Body of pancreas (tissue), 4 donors: Measurements from ENCODE around the gene MTM1. TPM values are rescaled to one million over a fixed set of nuclear protein-coding genes. Genes with fewer than 3 reads are reported as not detected.

Experiments
- ATAC-seq: fragments of 150-250 bp; one replicate; pipeline ENCODE4 v1.9.1; 2016
- DNase-seq, 4 donors: peaks; one replicate each; pipeline ENCODE4 v3.0.0-alpha.2; 2019
- H3K27ac ChIP-seq, 4 donors: fragments of 200-600 bp; sonication (generic); 1 replicate in 3 of 4; 2 replicates in 1 of 4; pipeline versions ENCODE4 v1.5.1 to v1.6.1; 2016 to 2019; ENCODE audit warnings: mild to moderate bottlenecking in 1 of 4, mixed read lengths in 1 of 4, moderate library complexity in 1 of 4
- H3K27me3 ChIP-seq, 2 donors: fragments of 200-600 bp; sonication (generic); one replicate each; pipeline ENCODE4 v1.6.0; 2016; ENCODE audit warnings: mild to moderate bottlenecking in 1 of 2
- H3K36me3 ChIP-seq, 2 donors: fragments of 200-600 bp; sonication (generic); replicated peaks in 1 of 2; 2 replicates each; pipeline ENCODE4 v1.5.1; 2016; ENCODE audit warnings: low read depth in 2 of 2; ENCODE audit not compliant: insufficient read depth in 1 of 2
- H3K4me1 ChIP-seq: fragments of 200-600 bp; sonication (generic); one replicate; pipeline ENCODE4 v1.6.0; 2016
- H3K4me3 ChIP-seq, 2 donors: fragments of 200-600 bp; sonication (generic); 1 replicate in 1 of 2; 2 replicates in 1 of 2; pipeline ENCODE4 v1.5.1; 2016 to 2019
- H3K9me3 ChIP-seq, 3 donors: fragments of 200-600 bp; sonication (generic); 1 replicate in 2 of 3; 2 replicates in 1 of 3; pipeline ENCODE4 v1.5.1; 2016
- POLR2A ChIP-seq, 3 donors: fragments of 450-650 bp; IDR thresholded peaks; one replicate each; pipeline ENCODE4 v1.6.1; 2016; ENCODE audit warnings: antibody characterized with exemption in 3 of 3, mild to moderate bottlenecking in 2 of 3
- WGBS, 2 donors: methylation state at CpG; one replicate each; pipeline ENCODE4 v1.1.5; 2017; 5-methylcytosine and 5-hydroxymethylcytosine counted together
- intact Hi-C: fragments of 100-400 bp; cut with DNase I; formaldehyde crosslinking; loops from one replicate; pipeline ENCODE4 v1.15.1; 2023
- total RNA-seq, 2 donors: library from RNA; depleted of rRNA; stranded (reverse); fragments of >200 nt; gene quantifications; one replicate each; pipeline ENCODE4 v1.1.0, GENCODE V29; 2016
- TF ChIP-seq, protein P1 (sequence below), 7 experiments: fragments of 450-650 bp in 4 of 7; fragments of 200-600 bp in 3 of 7; sonication (generic) in 3 of 7; IDR thresholded peaks; one replicate each; pipeline ENCODE4 v1.5.1; 2016 to 2019; ENCODE audit warnings: antibody characterized with exemption in 7 of 7

MTM1 gene
- total RNA-seq, 2 donors from 2014 or later, result 5.3 to 5.4 TPM

DNA sequence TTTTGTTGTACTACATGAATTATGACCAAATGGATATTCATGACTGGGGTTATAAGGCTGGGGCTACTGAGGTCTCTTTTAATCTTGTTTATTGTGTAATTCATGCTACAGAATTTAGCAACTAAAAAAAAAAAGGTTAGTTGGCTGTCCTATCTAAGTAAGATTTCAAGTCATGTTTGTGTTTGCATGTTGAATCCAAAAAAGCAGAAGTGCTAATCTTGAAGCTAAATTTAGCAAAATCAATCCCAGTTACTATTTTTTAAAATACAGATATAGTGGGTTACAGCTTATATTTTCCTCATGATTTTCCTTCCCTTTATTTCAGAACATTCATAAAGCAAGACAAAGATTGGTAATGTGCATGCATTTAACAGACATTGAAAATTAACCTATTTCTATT is 144.2 kb downstream of the MTM1 start:
- ATAC-seq (no peak), DNase-seq (no peak)
- no peak for TF ChIP-seq POLR2A (IDR thresholded peaks at IDR 0.05)
- TF ChIP-seq, protein P1, sequence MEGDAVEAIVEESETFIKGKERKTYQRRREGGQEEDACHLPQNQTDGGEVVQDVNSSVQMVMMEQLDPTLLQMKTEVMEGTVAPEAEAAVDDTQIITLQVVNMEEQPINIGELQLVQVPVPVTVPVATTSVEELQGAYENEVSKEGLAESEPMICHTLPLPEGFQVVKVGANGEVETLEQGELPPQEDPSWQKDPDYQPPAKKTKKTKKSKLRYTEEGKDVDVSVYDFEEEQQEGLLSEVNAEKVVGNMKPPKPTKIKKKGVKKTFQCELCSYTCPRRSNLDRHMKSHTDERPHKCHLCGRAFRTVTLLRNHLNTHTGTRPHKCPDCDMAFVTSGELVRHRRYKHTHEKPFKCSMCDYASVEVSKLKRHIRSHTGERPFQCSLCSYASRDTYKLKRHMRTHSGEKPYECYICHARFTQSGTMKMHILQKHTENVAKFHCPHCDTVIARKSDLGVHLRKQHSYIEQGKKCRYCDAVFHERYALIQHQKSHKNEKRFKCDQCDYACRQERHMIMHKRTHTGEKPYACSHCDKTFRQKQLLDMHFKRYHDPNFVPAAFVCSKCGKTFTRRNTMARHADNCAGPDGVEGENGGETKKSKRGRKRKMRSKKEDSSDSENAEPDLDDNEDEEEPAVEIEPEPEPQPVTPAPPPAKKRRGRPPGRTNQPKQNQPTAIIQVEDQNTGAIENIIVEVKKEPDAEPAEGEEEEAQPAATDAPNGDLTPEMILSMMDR (IDR thresholded peaks at IDR 0.05), result no peak
- no peaks in the 10 kb centered on the region for H3K27me3 ChIP-seq
- no peaks in the 10 kb centered on the region for H3K9me3 ChIP-seq
- no peaks in the 10 kb centered on the region for H3K36me3 ChIP-seq
- no peak overlapping the region for H3K4me3 ChIP-seq
- no peak overlapping the region for H3K27ac ChIP-seq
- intact Hi-C loops, result no loop called here
- H3K4me1 ChIP-seq, result peaks cover 9% of the 10 kb centered on the region

DNA sequence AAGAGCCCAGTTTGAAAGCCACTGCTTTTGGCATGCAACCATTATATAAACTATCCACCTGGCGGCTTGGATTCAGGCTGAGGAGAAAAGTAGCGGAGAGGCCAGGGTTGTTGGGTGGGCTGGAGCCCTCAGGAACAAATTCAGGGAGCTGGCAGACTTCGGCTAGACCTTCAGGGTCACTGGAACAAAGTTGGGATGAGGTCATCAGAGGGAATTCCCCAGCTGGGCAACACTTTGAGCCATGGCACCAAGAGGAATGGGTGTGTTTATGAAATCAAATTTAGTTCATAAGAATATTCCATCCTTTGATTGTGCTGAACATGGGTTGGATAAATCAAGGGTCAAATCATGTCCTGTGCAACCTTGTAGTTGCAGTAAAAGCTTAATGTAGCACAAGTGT is 146.8 kb downstream of the MTM1 start:
- Histone ChIP-seq H3K4me1 (peaks cover 9% of the 10 kb centered on the region), H3K9me3 (no peaks in the 10 kb centered on the region), H3K4me3 (no peak overlapping the region), H3K27ac (no peak overlapping the region), H3K36me3 (no peaks in the 10 kb centered on the region), H3K27me3 (no peaks in the 10 kb centered on the region)
- DNase-seq (peak in 2 of 4 donors; percentile 39 to 46), ATAC-seq (peak; percentile 77)
- WGBS, 2 donors, result 47 to 60% methylated on average over 3 of the region's 3 CpGs
- intact Hi-C loops, result no loop called here
- no peak for TF ChIP-seq POLR2A (IDR thresholded peaks at IDR 0.05)
- TF ChIP-seq, protein P1 (IDR thresholded peaks at IDR 0.05), result no peak

DNA sequence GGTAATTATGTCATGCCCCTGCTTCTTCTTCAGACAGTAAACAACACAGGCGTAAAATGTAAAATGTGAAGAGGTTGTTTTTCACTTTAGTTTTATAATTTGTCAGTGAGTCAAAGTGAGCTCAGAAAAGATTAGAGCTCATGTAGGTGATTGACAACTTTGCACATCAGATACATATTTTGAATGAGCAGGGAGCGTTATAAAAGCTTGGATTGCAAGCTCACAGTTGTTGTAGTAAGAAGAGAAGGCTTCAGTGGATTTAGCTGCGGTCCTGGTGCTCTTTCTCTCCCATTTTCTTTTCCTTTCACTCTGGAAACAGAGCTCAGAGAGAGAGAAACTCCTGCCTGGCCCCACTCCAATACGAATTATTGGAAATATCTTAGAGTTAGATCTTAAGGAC is 151.2 kb downstream of the MTM1 start:
- TF ChIP-seq, protein P1 (IDR thresholded peaks at IDR 0.05), result no peak
- no peak for TF ChIP-seq POLR2A (IDR thresholded peaks at IDR 0.05)
- Histone ChIP-seq H3K4me3 (no peak overlapping the region), H3K9me3 (no peaks in the 10 kb centered on the region), H3K27me3 (no peaks in the 10 kb centered on the region), H3K36me3 (no peaks in the 10 kb centered on the region), H3K4me1 (peaks cover 9% of the 10 kb centered on the region), H3K27ac (no peak overlapping the region)
- no peak for DNase-seq
- no peak for ATAC-seq
- intact Hi-C loops, result no loop called here
- 87 to 88% methylated on average over 4 of the region's 4 CpGs for WGBS, 2 donors

Other genes starting within 250 kb of the MTM1 start
- 1 to 10 TPM; 3.4 to 5.6 TPM for gene MAMLD1, start 205.3 kb upstream of the MTM1 start, total RNA-seq
- 1 to 10 TPM; 7.6 to 9.1 TPM for gene MTMR1, start 124.8 kb downstream of the MTM1 start, total RNA-seq